ENCODE data around the gene TFR2. TPM values are rescaled to one million over a fixed set of nuclear protein-coding genes. Genes with fewer than 3 reads are reported as not detected.
A peak's percentile ranks its signal among the peaks of the same experiment; 100 is the strongest.

TFR2 gene
- total RNA-seq, 1 experiment from 2014 or later = 5.7 TPM

GRCh38 chr7:100575746-100576383, 65.5 kb downstream of the TFR2 start (continued):
- TF ChIP-seq AFF4 (CRISPR knock-in tag; IDR thresholded peaks at IDR 0.05; ENCODE audit: borderline replicate concordance) (no peak), ZNF532 (CRISPR knock-in tag; IDR thresholded peaks at IDR 0.05; ENCODE audit: borderline replicate concordance) (no peak), E2F4 (CRISPR knock-in tag; IDR thresholded peaks at IDR 0.05; ENCODE audit: borderline replicate concordance, low read depth) (no peak), GABPB1 (CRISPR knock-in tag; IDR thresholded peaks at IDR 0.05) (no peak), HMGA2 (CRISPR knock-in tag; IDR thresholded peaks at IDR 0.05) (no peak), IRF2 (CRISPR knock-in tag; IDR thresholded peaks at IDR 0.05; ENCODE audit: borderline replicate concordance, low read depth) (no peak), ZNF671 (CRISPR knock-in tag; IDR thresholded peaks at IDR 0.05) (no peak), ZNF281 (CRISPR knock-in tag; IDR thresholded peaks at IDR 0.05) (no peak), RORB (CRISPR knock-in tag; IDR thresholded peaks at IDR 0.05) (no peak)

- H3K36me3 Mint-ChIP-seq = peaks cover 7% of the 10 kb centered on the region; the same call in 1 of the 2 replicates
Observed at GRCh38 chr7:100575206-100575631, 66.1 kb downstream of the TFR2 start.

More at GRCh38 chr7:100575206-100575631, 66.1 kb downstream of the TFR2 start:
- H3K4me3 Mint-ChIP-seq = no peak overlapping the region
- DNase-seq (ENCODE audit: low spot score) (no peak), ATAC-seq (no peak)
- no peaks in the 10 kb centered on the region for H3K9me3 Mint-ChIP-seq
- 0 out of 2 replicates have a peak, but pooled peaks have one; percentile 18 for TF ChIP-seq USF2 (CRISPR knock-in tag; IDR thresholded peaks at IDR 0.05)
- no peak for TF ChIP-seq USF1 (CRISPR knock-in tag; IDR thresholded peaks at IDR 0.05)
- H3K27ac Mint-ChIP-seq = no peak overlapping the region
- ChIA-PET POLR2A (no interaction called here), CTCF (no interaction called here)
- peaks cover 18% of the 10 kb centered on the region for H3K4me1 Mint-ChIP-seq
- peaks cover 11% of the 10 kb centered on the region for H3K27me3 Mint-ChIP-seq (ENCODE audit: low read depth)
